ENCODE measurements around the gene DYRK3. TPM values are rescaled to one million over a fixed set of nuclear protein-coding genes. Genes with fewer than 3 reads are reported as not detected.

Gene DYRK3
- total and polyA plus RNA-seq, 9 of the 15 experiments (the other 6 are each of a cell fraction or from before 2014, with no cell fraction given), result 4.5 to 33.7 (median 25.7) TPM

GRCh38 chr1:206698011-206698410 lies 62.7 kb downstream of the DYRK3 start:
- Histone ChIP-seq H3K4me2 (ENCODE audit: insufficient read depth, low read length) (no peak overlapping the region), H3K4me3 (no peak overlapping the region), H4K20me1 (replicated peaks; ENCODE audit: control insufficient read depth, insufficient read depth, low read length) (peaks cover 63% of the 10 kb centered on the region), H3K27ac (ENCODE audit: extremely low read depth, low read depth, low read length) (no peak overlapping the region), H3K27me3 (ENCODE audit: control insufficient read depth in 2 of 2, insufficient read depth in 2 of 2, low read length in 2 of 2) (no peaks in the 10 kb centered on the region), H3K9ac (ENCODE audit: insufficient read depth in 1 of 2, low read depth in 2 of 2, low read length in 2 of 2) (no peak overlapping the region), H3K4me1 (replicated peaks in 1 of 2; ENCODE audit: control insufficient read depth in 2 of 2, insufficient read depth in 2 of 2, low read length in 2 of 2) (peaks cover 2 to 13% of the 10 kb centered on the region in 2 experiments; a peak in 3 of 5 replicates), H3K9me1 (ENCODE audit: control insufficient read depth, insufficient read depth, low read length) (peaks cover 2% of the 10 kb centered on the region), H3K79me2 (ENCODE audit: control insufficient read depth, insufficient read depth, low read length) (peaks cover 97% of the 10 kb centered on the region), H3K36me3 (ENCODE audit: control insufficient read depth, insufficient read depth, low read length) (peaks cover 37% of the 10 kb centered on the region; the same call in 2 of the 3 replicates), H2AFZ (ENCODE audit: low read depth, low read length) (no peak overlapping the region), H3K9me3 (replicated peaks; ENCODE audit: control insufficient read depth, insufficient read depth, low read depth, low read length) (no peaks in the 10 kb centered on the region)
- POLR2A ChIA-PET, result interaction anchor here (0.5 to 10.6 kb wide), 4 partner anchors 8 to 194 kb away, joined by 3 to 130 read pairs (median 4); no protein-coding TSS in a partner anchor
- intact Hi-C loops (cut with micrococcal nuclease), result no loop called here
- ATAC-seq, result no peak
- CTCF ChIA-PET (ENCODE audit: low intra/inter-chr PET ratio), result no interaction called here
- no peak for DNase-seq (ENCODE audit: extremely low read depth in 1 of 4, low spot score in 3 of 4)
- WGBS (ENCODE audit: insufficient coverage, low coverage, missing lambda C conversion rate), result 91% methylated on average over 2 of the region's 2 CpGs
- in situ Hi-C loops (cut with MboI), result no loop called here
- FAIRE-seq, result no peak
- no TSS peak for BruUV-seq (replicated peaks)
- TF ChIP-seq GTF2B (IDR thresholded peaks at IDR 0.05; ENCODE audit: extremely low read depth, insufficient read length), result no peak

Other genes with a start within 250 kb of the DYRK3 start
- gene IKBKE, start 165.1 kb upstream of the DYRK3 start, total RNA-seq (2014; rRNA removed), result 4.6 and 6.4 TPM in 2 replicates
- 1.8 and 2.3 TPM in 2 replicates for gene IKBKE, start 165.1 kb upstream of the DYRK3 start, total RNA-seq (2014; rRNA removed; fragmentation: Illumina TruSeq; extraction: Trizol)
- 5.0 and 5.4 TPM in 2 replicates for gene IKBKE, start 165.1 kb upstream of the DYRK3 start, total RNA-seq (2015; rRNA removed; fragmentation: Illumina TruSeq; extraction: Trizol)
- gene IKBKE, start 165.1 kb upstream of the DYRK3 start, total RNA-seq (2021), result 6.1 and 6.8 TPM in 2 replicates
- gene IKBKE, start 165.1 kb upstream of the DYRK3 start, polyA plus RNA-seq (2011; rRNA removed), result 4.2 and 4.6 TPM in 2 replicates
- 3.7 and 4.9 TPM in 2 replicates for gene IKBKE, start 165.1 kb upstream of the DYRK3 start, polyA plus RNA-seq (2014; fragmentation: Illumina TruSeq; extraction: Trizol)
- gene IKBKE, start 165.1 kb upstream of the DYRK3 start, polyA plus RNA-seq (2014; fragmentation: Nextera tagmentation; extraction: Ambion mirVana), result 1 to 10 TPM; 7.9 to 9.0 TPM
- 4.8 and 9.1 TPM in 2 replicates for gene IKBKE, start 165.1 kb upstream of the DYRK3 start, polyA plus RNA-seq (2014; rRNA removed)
- 25.2 and 32.1 TPM in 2 replicates for gene RASSF5, start 128.0 kb upstream of the DYRK3 start, total RNA-seq (2014; rRNA removed)
- gene RASSF5, start 128.0 kb upstream of the DYRK3 start, total RNA-seq (2014; rRNA removed; fragmentation: Illumina TruSeq; extraction: Trizol), result 20.3 and 21.7 TPM in 2 replicates
- 26.7 and 28.5 TPM in 2 replicates for gene RASSF5, start 128.0 kb upstream of the DYRK3 start, total RNA-seq (2015; rRNA removed; fragmentation: Illumina TruSeq; extraction: Trizol)
- 35.2 and 38.1 TPM in 2 replicates for gene RASSF5, start 128.0 kb upstream of the DYRK3 start, total RNA-seq (2021)
- gene RASSF5, start 128.0 kb upstream of the DYRK3 start, polyA plus RNA-seq (2011; rRNA removed), result 20.8 and 42.4 TPM in 2 replicates
- gene RASSF5, start 128.0 kb upstream of the DYRK3 start, polyA plus RNA-seq (2014; fragmentation: Illumina TruSeq; extraction: Trizol), result 36.1 and 41.0 TPM in 2 replicates
- gene RASSF5, start 128.0 kb upstream of the DYRK3 start, polyA plus RNA-seq (2014; fragmentation: Nextera tagmentation; extraction: Ambion mirVana), result 1 to 10 TPM; 6.1 to 6.9 TPM
- 27.4 and 27.9 TPM in 2 replicates for gene RASSF5, start 128.0 kb upstream of the DYRK3 start, polyA plus RNA-seq (2014; rRNA removed)
- gene EIF2D, start 23.1 kb upstream of the DYRK3 start, total RNA-seq (2014; rRNA removed), result 85.9 and 106 TPM in 2 replicates
- gene EIF2D, start 23.1 kb upstream of the DYRK3 start, total RNA-seq (2014; rRNA removed; fragmentation: Illumina TruSeq; extraction: Trizol), result 92.7 and 93.9 TPM in 2 replicates
- 85.1 and 86.5 TPM in 2 replicates for gene EIF2D, start 23.1 kb upstream of the DYRK3 start, total RNA-seq (2015; rRNA removed; fragmentation: Illumina TruSeq; extraction: Trizol)
- 81.1 and 82.1 TPM in 2 replicates for gene EIF2D, start 23.1 kb upstream of the DYRK3 start, total RNA-seq (2021)
- gene EIF2D, start 23.1 kb upstream of the DYRK3 start, polyA plus RNA-seq (2011; rRNA removed), result 138 and 152 TPM in 2 replicates
- 111 and 128 TPM in 2 replicates for gene EIF2D, start 23.1 kb upstream of the DYRK3 start, polyA plus RNA-seq (2014; fragmentation: Illumina TruSeq; extraction: Trizol)
- gene EIF2D, start 23.1 kb upstream of the DYRK3 start, polyA plus RNA-seq (2014; fragmentation: Nextera tagmentation; extraction: Ambion mirVana), result 100 to 1,000 TPM in 1 of 2 experiments, 10 to 100 TPM in 1; 86.9 to 130 TPM
- 113 and 131 TPM in 2 replicates for gene EIF2D, start 23.1 kb upstream of the DYRK3 start, polyA plus RNA-seq (2014; rRNA removed)
- 52.1 and 57.2 TPM in 2 replicates for gene MAPKAPK2, start 49.4 kb downstream of the DYRK3 start, total RNA-seq (2014; rRNA removed)
- gene MAPKAPK2, start 49.4 kb downstream of the DYRK3 start, total RNA-seq (2014; rRNA removed; fragmentation: Illumina TruSeq; extraction: Trizol), result 36.1 and 36.6 TPM in 2 replicates
- gene MAPKAPK2, start 49.4 kb downstream of the DYRK3 start, total RNA-seq (2015; rRNA removed; fragmentation: Illumina TruSeq; extraction: Trizol), result 33.3 and 35.6 TPM in 2 replicates
- 81.3 and 94.2 TPM in 2 replicates for gene MAPKAPK2, start 49.4 kb downstream of the DYRK3 start, total RNA-seq (2021)
- 66.5 and 72.1 TPM in 2 replicates for gene MAPKAPK2, start 49.4 kb downstream of the DYRK3 start, polyA plus RNA-seq (2011; rRNA removed)
- 73.6 and 78.3 TPM in 2 replicates for gene MAPKAPK2, start 49.4 kb downstream of the DYRK3 start, polyA plus RNA-seq (2014; fragmentation: Illumina TruSeq; extraction: Trizol)
- 1 to 10 TPM in 1 of 2 experiments, under 1 TPM in 1; 0.63 to 1.3 TPM for gene MAPKAPK2, start 49.4 kb downstream of the DYRK3 start, polyA plus RNA-seq (2014; fragmentation: Nextera tagmentation; extraction: Ambion mirVana)
- gene MAPKAPK2, start 49.4 kb downstream of the DYRK3 start, polyA plus RNA-seq (2014; rRNA removed), result 53.4 and 57.2 TPM in 2 replicates
- not detected in 2 replicates for gene IL19, start 135.2 kb downstream of the DYRK3 start, total RNA-seq (2014; rRNA removed)
- gene IL19, start 135.2 kb downstream of the DYRK3 start, total RNA-seq (2014; rRNA removed; fragmentation: Illumina TruSeq; extraction: Trizol), result not detected in 2 replicates
- gene IL19, start 135.2 kb downstream of the DYRK3 start, total RNA-seq (2015; rRNA removed; fragmentation: Illumina TruSeq; extraction: Trizol), result not detected in 2 replicates
- not detected in 2 replicates for gene IL19, start 135.2 kb downstream of the DYRK3 start, total RNA-seq (2021)
- gene IL19, start 135.2 kb downstream of the DYRK3 start, polyA plus RNA-seq (2011; rRNA removed), result not detected in 2 replicates
- gene IL19, start 135.2 kb downstream of the DYRK3 start, polyA plus RNA-seq (2014; fragmentation: Illumina TruSeq; extraction: Trizol), result not detected in 2 replicates
- gene IL19, start 135.2 kb downstream of the DYRK3 start, polyA plus RNA-seq (2014; fragmentation: Nextera tagmentation; extraction: Ambion mirVana), result not detected
- not detected in 2 replicates for gene IL19, start 135.2 kb downstream of the DYRK3 start, polyA plus RNA-seq (2014; rRNA removed)
- gene IL10, start 137.0 kb downstream of the DYRK3 start, total RNA-seq (2014; rRNA removed), result not detected in 2 replicates
- gene IL10, start 137.0 kb downstream of the DYRK3 start, total RNA-seq (2014; rRNA removed; fragmentation: Illumina TruSeq; extraction: Trizol), result not detected in 2 replicates
- not detected in 2 replicates for gene IL10, start 137.0 kb downstream of the DYRK3 start, total RNA-seq (2015; rRNA removed; fragmentation: Illumina TruSeq; extraction: Trizol)
- not detected in 2 replicates for gene IL10, start 137.0 kb downstream of the DYRK3 start, total RNA-seq (2021)
- 0.05 and 0.29 TPM in 2 replicates for gene IL10, start 137.0 kb downstream of the DYRK3 start, polyA plus RNA-seq (2011; rRNA removed)
- gene IL10, start 137.0 kb downstream of the DYRK3 start, polyA plus RNA-seq (2014; fragmentation: Illumina TruSeq; extraction: Trizol), result not detected in 2 replicates
- not detected for gene IL10, start 137.0 kb downstream of the DYRK3 start, polyA plus RNA-seq (2014; fragmentation: Nextera tagmentation; extraction: Ambion mirVana)
- gene IL10, start 137.0 kb downstream of the DYRK3 start, polyA plus RNA-seq (2014; rRNA removed), result not detected in 2 replicates
- gene IL20, start 230.1 kb downstream of the DYRK3 start, total RNA-seq (2014; rRNA removed), result not detected in 2 replicates
- gene IL20, start 230.1 kb downstream of the DYRK3 start, total RNA-seq (2014; rRNA removed; fragmentation: Illumina TruSeq; extraction: Trizol), result not detected in 2 replicates
- not detected in 2 replicates for gene IL20, start 230.1 kb downstream of the DYRK3 start, total RNA-seq (2015; rRNA removed; fragmentation: Illumina TruSeq; extraction: Trizol)
- not detected in 2 replicates for gene IL20, start 230.1 kb downstream of the DYRK3 start, total RNA-seq (2021)
- not detected in 2 replicates for gene IL20, start 230.1 kb downstream of the DYRK3 start, polyA plus RNA-seq (2011; rRNA removed)
- gene IL20, start 230.1 kb downstream of the DYRK3 start, polyA plus RNA-seq (2014; fragmentation: Illumina TruSeq; extraction: Trizol), result not detected in 2 replicates
- not detected for gene IL20, start 230.1 kb downstream of the DYRK3 start, polyA plus RNA-seq (2014; fragmentation: Nextera tagmentation; extraction: Ambion mirVana)
- not detected in 2 replicates for gene IL20, start 230.1 kb downstream of the DYRK3 start, polyA plus RNA-seq (2014; rRNA removed)